ENCODE measurements around the gene HOXA6.

GRCh38 chr7:27142580-27143022 lies 5.0 kb downstream of the HOXA6 start:
- TF ChIP-seq POLR2A (IDR thresholded peaks at IDR 0.05) (no peak), CTCF (IDR thresholded peaks at IDR 0.05) (no peak)

All from esophagus squamous epithelium (tissue), 4 donors.